Endothelial cell of umbilical vein (primary cell): ENCODE data around the gene SOWAHB. TPM values are rescaled to one million over a fixed set of nuclear protein-coding genes. Genes with fewer than 3 reads are reported as not detected.

Experiments
- BruUV-seq: library from RNA; stranded (reverse); fragments of 400-500 nt; replicated peaks from 2 replicates; lab custom pipeline; 2021; lab: Mats Ljungman, UMichigan
- CTCF ChIA-PET: fragments of 300-600, 350-600 bp; sonication (Branson Sonifier 250); formaldehyde crosslinking; loops from one replicate; lab custom pipeline; 2021; ENCODE audit warnings: antibody characterized with exemption, inconsistent platforms; lab: Charles Lee
- POLR2A ChIA-PET: fragments of 300-600, 350-600 bp; sonication (Branson Sonifier 250); formaldehyde crosslinking; loops from one replicate; lab custom pipeline; 2021; ENCODE audit warnings: antibody characterized with exemption, inconsistent platforms; lab: Charles Lee
- DNase-seq: peaks from one replicate; pipeline ENCODE4 v3.0.0-alpha.2; 2011; ENCODE audit warnings: low read depth, low spot score
- FAIRE-seq: peaks from 2 replicates; lab custom pipeline; 2011; peaks lifted over from hg19 to GRCh38; lab: Jason Lieb, UNC
- H2AFZ ChIP-seq: 2 replicates; pipeline ENCODE4 v1.6.0; 2012; ENCODE audit warnings: low read depth, low read length, control low read depth, inconsistent platforms
- H3K27ac ChIP-seq: 2 replicates; pipeline ENCODE4 v1.5.1; 2011; ENCODE audit warnings: low read depth, mild to moderate bottlenecking, control low read depth, low read length, moderate library complexity; ENCODE audit not compliant: insufficient read depth
- H3K27me3 ChIP-seq, 2 experiments: 2 replicates each; pipeline versions ENCODE4 v1.6.0 to v1.6.1; 2011; ENCODE audit warnings: low read length in 2 of 2, mixed read lengths in 1 of 2; ENCODE audit not compliant: control insufficient read depth in 2 of 2, insufficient read depth in 2 of 2
- H3K36me3 ChIP-seq, 2 experiments: 2 replicates in 1 of 2; 3 replicates in 1 of 2; pipeline ENCODE4 v1.5.1; 2011; ENCODE audit warnings: low read length in 2 of 2, mild to moderate bottlenecking in 1 of 2, moderate library complexity in 1 of 2; ENCODE audit not compliant: control insufficient read depth in 2 of 2, insufficient read depth in 2 of 2; ENCODE audit errors: extremely low read depth in 1 of 2
- H3K4me1 ChIP-seq: 3 replicates; pipeline ENCODE4 v1.5.1; 2011; ENCODE audit warnings: mild to moderate bottlenecking, low read length; ENCODE audit not compliant: control insufficient read depth, insufficient read depth; ENCODE audit errors: extremely low read depth
- H3K4me2 ChIP-seq: 2 replicates; pipeline ENCODE4 v1.6.1; 2011; ENCODE audit warnings: low read length, control low read depth, mixed read lengths; ENCODE audit not compliant: insufficient read depth
- H3K4me3 ChIP-seq, 3 experiments: fragments of 200-600 bp in 1 of 3; sonication (generic), shearing (Covaris generic) in 1 of 3; replicated peaks in 1 of 3; 2 replicates each; pipeline ENCODE4 v1.5.1; 2011 to 2016; ENCODE audit warnings: control low read depth in 3 of 3, low read length in 3 of 3, mild to moderate bottlenecking in 2 of 3, inconsistent platforms in 1 of 3, low read depth in 1 of 3, moderate library complexity in 1 of 3; ENCODE audit not compliant: insufficient read depth in 1 of 3
- H3K79me2 ChIP-seq: 2 replicates; pipeline ENCODE4 v1.6.0; 2012; ENCODE audit warnings: low read length, inconsistent platforms; ENCODE audit not compliant: control insufficient read depth, insufficient read depth
- H3K9ac ChIP-seq: replicated peaks from 2 replicates; pipeline ENCODE3; 2011; ENCODE audit warnings: low read length, control low read depth; ENCODE audit not compliant: insufficient read depth; ENCODE audit errors: extremely low read depth
- H3K9me1 ChIP-seq: replicated peaks from 3 replicates; pipeline ENCODE4 v1.6.0; 2011; ENCODE audit warnings: mild to moderate bottlenecking, low read length; ENCODE audit not compliant: control insufficient read depth, insufficient read depth; ENCODE audit errors: extremely low read depth
- H3K9me3 ChIP-seq: replicated peaks from 2 replicates; pipeline ENCODE4 v1.5.1; 2012; ENCODE audit warnings: low read length, inconsistent platforms; ENCODE audit not compliant: control insufficient read depth, insufficient read depth
- H4K20me1 ChIP-seq: replicated peaks from 2 replicates; pipeline ENCODE3; 2011; ENCODE audit warnings: mild to moderate bottlenecking, low read length; ENCODE audit not compliant: control insufficient read depth, insufficient read depth; ENCODE audit errors: extremely low read depth
- CTCF ChIP-seq, 2 donors: IDR thresholded peaks; 1 replicate in 1 of 2; 2 replicates in 1 of 2; pipeline ENCODE4 v1.5.1; 2011; ENCODE audit warnings: low read length in 2 of 2, mild to moderate bottlenecking in 2 of 2, moderate library complexity in 2 of 2, control low read depth in 1 of 2, inconsistent platforms in 1 of 2, low read depth in 1 of 2; ENCODE audit not compliant: insufficient read depth in 1 of 2; ENCODE audit errors: extremely low read depth in 1 of 2
- EZH2 ChIP-seq: IDR thresholded peaks from 2 replicates; pipeline ENCODE4 v1.6.1; 2012; ENCODE audit warnings: borderline replicate concordance, low read depth, mild to moderate bottlenecking, moderate library complexity, low read length, inconsistent platforms; ENCODE audit not compliant: severe bottlenecking
- FOS ChIP-seq: IDR thresholded peaks from 2 replicates; pipeline ENCODE4 v1.6.1; 2011; ENCODE audit warnings: mild to moderate bottlenecking, low read length, moderate library complexity, borderline replicate concordance; ENCODE audit not compliant: insufficient read depth
- GATA2 ChIP-seq: IDR thresholded peaks from 2 replicates; pipeline ENCODE4 v1.7.0; 2011; ENCODE audit warnings: low read depth, mild to moderate bottlenecking, moderate library complexity, mixed read lengths, low read length; ENCODE audit not compliant: insufficient read length, insufficient read depth
- JUN ChIP-seq: IDR thresholded peaks from 2 replicates; pipeline ENCODE4 v1.6.1; 2011; ENCODE audit warnings: borderline replicate concordance, low read depth; ENCODE audit not compliant: insufficient read length, insufficient read depth
- MYC ChIP-seq: IDR thresholded peaks from one replicate; pipeline ENCODE4 v1.6.1; 2011; ENCODE audit warnings: mild to moderate bottlenecking, low read depth, low read length
- POLR2A ChIP-seq: IDR thresholded peaks from 2 replicates; pipeline ENCODE4 v1.6.1; 2012; ENCODE audit warnings: low read depth, mild to moderate bottlenecking, control low read depth, low read length
- POLR2AphosphoS5 ChIP-seq: IDR thresholded peaks from 2 replicates; pipeline ENCODE4 v1.6.1; 2012; ENCODE audit warnings: low read depth, mild to moderate bottlenecking, control low read depth, low read length, moderate library complexity; ENCODE audit not compliant: insufficient read depth
- dilution Hi-C: fragments of 300-500 bp; cut with MboI; formaldehyde crosslinking; loops from one replicate; pipeline ENCODE4 v1.15.0; 2019; ENCODE audit warnings: low sequenced_read_pairs; ENCODE audit not compliant: extremely low pct_ligation_motif_present
- intact Hi-C: fragments of 100-400 bp; cut with micrococcal nuclease; formaldehyde crosslinking; loops from one replicate; pipeline ENCODE4 v1.10.0; 2022
- polyA plus RNA-seq, 4 experiments: library from polyadenylated mRNA; depleted of rRNA in 3 of 4; stranded (reverse) in 3 of 4; unstranded in 1 of 4; fragments of >200 nt; gene quantifications; 2 replicates each; pipeline versions ENCODE4 v1.2.1 to v1.2.3, GENCODE V29; 2011 to 2012; ENCODE audit warnings: missing spikeins in 1 of 4
- total RNA-seq: library from RNA; stranded (reverse); gene quantifications from 2 replicates; pipeline ENCODE4 v1.2.3, GENCODE V29; 2021
- TF ChIP-seq, protein P1 (sequence below): IDR thresholded peaks from 2 replicates; pipeline ENCODE4 v1.6.1; 2011; ENCODE audit not compliant: insufficient read depth, insufficient read length

The SOWAHB gene
- total and polyA plus RNA-seq, 2 donors (not counting 3 experiments of a cell fraction or from before 2014, with no cell fraction given): not detected

GRCh38 chr4:76909711-76910110 lies 11.8 kb upstream of the SOWAHB start:
- H3K9ac ChIP-seq: no peak overlapping the region
- FAIRE-seq: no peak
- H4K20me1 ChIP-seq: no peaks in the 10 kb centered on the region
- H3K27ac ChIP-seq: no peak overlapping the region
- no peaks in the 10 kb centered on the region for H3K79me2 ChIP-seq
- BruUV-seq: no TSS peak
- DNase-seq: no peak
- no peak overlapping the region for H3K4me3 ChIP-seq
- dilution Hi-C loops (no loop called here), intact Hi-C loops (no loop called here)
- TF ChIP-seq JUN (no peak), MYC (no peak), CTCF (IDR thresholded peaks at IDR 0.05; ENCODE audit: extremely low read depth in 1 of 2, insufficient read depth in 1 of 2, low read depth in 1 of 2, low read length in 2 of 2) (no peak), GATA2 (no peak), POLR2AphosphoS5 (no peak), POLR2A (no peak), FOS (no peak), EZH2 (no peak)
- TF ChIP-seq, protein P1, sequence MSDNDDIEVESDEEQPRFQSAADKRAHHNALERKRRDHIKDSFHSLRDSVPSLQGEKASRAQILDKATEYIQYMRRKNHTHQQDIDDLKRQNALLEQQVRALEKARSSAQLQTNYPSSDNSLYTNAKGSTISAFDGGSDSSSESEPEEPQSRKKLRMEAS: no peak
- H3K9me1 ChIP-seq: no peaks in the 10 kb centered on the region
- no peaks in the 10 kb centered on the region for H3K9me3 ChIP-seq
- no peak overlapping the region for H2AFZ ChIP-seq
- CTCF ChIA-PET: interaction anchor here (2.3 kb wide), 1 partner anchor 11 kb away, joined by 5 read pairs; no protein-coding TSS in a partner anchor
- H3K27me3 ChIP-seq: peaks cover 0 to 19% of the 10 kb centered on the region in 2 experiments
- no peaks in the 10 kb centered on the region for H3K4me1 ChIP-seq
- no peak overlapping the region for H3K4me2 ChIP-seq
- no peaks in the 10 kb centered on the region for H3K36me3 ChIP-seq
- POLR2A ChIA-PET: no interaction called here
